Activated CD4-positive, alpha-beta T cell treated with anti-CD3 and anti-CD28 coated beads for 4 hours (primary cell): ENCODE measurements around the gene GRK3.
"Not testable (repeated sequence)": the region's sequence is repeated elsewhere in the genome, so short reads cannot be mapped to it uniquely, and the experiment has no call there.

ENCODE experiments used
- DNase-seq, 2 donors: peaks; one replicate each; pipeline ENCODE4 v3.0.0-alpha.2; 2020

GRK3 gene

DNA sequence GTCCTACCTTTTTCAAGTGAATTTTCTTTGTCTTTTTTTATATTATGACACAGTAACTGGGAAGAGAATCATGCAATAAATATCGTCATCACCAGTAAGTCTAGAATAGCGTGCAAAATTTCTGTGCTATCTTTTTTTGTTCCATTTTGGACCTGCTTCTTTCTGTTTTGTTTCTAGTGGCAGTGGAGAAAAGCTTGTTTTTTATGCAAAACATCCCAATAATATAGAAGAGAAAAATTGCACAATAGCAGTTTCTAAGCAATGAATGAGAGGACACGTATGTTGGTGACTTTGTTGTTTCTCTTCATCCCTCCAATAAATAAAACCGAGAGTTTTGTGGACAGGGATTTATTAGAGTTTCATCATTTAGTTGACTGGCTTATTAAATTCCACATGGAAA, 10.3 kb downstream of the GRK3 start:
- no peak for DNase-seq

DNA sequence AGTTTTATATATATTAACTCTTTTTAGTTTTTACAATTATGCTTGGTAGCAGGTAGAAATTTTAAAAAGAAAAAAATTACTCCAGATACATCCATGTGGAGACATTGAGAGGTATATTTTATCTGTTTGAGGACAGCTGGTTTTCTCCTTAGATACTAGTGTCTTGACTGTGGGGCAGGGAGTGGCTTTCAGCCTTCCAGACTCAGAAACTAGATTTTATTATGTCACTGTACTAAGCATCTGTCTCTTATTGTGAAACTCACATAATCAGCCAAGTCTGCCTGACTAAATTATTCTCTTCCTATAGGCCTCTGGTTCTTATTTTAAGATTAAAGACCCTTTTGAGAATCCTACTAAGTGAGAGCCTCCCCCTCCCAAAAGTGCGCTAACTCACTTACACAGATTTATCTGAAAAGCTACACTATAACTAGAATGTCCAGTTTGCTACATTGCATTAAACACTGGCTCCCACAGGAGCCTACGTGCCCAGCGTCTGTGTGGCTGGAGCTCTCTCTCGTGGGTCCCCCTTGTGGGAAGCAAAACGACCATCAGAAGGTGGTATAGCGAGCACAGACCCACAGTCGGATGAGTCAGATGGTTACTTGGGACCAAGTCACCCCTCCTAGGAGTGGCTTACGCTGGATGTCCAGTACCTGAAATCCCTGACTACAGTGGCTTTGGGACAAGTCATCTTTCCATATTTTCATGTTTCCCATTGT, 11.4 kb downstream of the GRK3 start:
- not testable (repeated sequence) for DNase-seq

DNA sequence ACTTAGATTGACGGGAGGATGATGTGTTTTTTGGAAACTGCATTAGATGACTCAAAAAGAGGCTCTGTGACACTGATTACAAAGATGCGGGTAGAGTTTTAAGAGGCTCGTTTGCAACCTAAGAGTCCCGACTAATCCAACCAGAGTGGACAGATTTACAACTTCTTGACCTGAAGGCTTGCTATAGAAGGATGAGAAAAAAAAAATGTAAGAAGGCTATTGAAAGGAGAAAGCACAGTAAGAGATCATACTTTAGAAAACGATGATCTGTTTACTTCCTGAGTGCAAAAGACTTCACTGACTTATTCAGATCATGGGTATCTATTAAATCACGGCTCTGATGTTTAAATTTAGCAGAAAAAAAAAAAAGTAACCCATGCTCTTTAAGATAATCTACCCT, 17.0 kb downstream of the GRK3 start:
- DNase-seq = not testable (repeated sequence)

DNA sequence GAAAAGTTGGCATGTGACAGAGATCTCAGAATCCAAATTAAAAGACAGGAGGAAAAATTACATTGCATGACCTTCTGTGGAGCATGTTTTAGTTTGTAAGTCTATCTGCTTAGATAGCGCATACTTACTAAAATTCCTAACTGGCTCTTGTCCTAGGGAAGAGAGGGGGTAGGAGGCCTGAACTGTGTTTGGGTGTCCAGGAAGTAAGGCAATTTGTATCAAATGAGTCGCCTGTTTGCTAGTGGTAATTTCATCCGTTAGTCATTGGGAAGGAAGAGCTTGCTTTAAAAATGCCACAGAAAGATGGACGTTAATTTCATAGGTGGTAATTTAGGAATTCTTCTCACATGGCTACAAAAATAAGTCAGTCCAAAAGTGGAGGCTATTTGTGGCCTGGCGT, 18.5 kb downstream of the GRK3 start:
- DNase-seq = no peak

DNA sequence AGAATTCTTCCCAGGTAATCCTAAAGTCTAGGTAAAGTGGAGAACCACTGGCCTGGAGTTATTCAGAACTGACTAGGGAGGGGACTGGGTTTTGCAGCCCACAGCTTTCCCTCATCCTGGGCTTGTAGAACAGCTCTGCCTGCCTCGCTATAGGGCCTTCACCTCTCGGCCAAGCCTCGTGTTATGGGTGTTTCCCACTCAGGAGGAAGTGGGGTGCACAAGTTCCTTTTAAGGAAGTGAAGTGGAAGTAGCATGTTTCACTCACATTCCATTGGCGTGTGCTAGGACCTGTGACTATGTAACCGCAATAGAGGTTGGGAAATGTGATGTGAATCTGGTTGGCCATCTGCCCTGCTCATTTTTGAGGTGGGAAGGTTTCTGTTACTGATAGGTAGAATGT, 20.5 kb downstream of the GRK3 start:
- not testable (repeated sequence) for DNase-seq

DNA sequence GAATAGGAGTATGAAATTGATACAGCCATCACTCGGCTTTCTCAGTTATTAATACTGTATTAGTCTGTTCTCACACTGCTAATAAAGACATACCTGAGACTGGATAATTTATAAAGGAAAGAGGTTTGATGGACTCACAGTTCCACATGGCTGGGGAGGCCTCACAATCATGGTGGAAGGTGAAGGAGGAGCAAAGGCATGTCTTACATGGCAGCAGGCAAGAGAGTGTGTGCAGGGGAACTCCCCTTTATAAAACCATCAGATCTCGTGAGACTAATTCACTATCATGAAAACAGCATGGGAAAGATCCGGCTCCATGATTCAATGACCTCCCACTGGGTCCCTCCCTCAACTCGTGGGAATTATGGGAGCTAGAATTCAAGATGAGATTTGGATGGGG, 25.2 kb downstream of the GRK3 start:
- DNase-seq = not testable (repeated sequence)

DNA sequence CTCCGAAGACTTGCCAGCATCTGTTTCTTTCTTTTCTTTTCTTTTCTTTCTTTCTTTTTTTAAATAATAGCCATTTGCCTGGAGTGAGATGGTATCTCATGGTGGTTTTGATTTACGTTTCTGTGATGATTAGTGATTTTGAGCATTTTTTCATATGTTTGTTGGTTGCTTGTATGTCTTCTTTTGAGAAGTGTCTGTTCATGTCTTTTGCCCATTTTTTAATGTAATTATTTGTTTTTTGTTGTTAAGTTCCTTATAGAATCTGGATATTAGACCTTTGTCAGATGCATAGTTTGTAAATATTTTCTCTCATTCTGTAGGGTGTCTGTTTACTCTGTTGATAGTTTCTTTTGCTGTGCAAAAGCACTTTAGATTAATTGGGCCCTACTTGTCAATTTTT, 28.8 kb downstream of the GRK3 start:
- not testable (repeated sequence) for DNase-seq

DNA sequence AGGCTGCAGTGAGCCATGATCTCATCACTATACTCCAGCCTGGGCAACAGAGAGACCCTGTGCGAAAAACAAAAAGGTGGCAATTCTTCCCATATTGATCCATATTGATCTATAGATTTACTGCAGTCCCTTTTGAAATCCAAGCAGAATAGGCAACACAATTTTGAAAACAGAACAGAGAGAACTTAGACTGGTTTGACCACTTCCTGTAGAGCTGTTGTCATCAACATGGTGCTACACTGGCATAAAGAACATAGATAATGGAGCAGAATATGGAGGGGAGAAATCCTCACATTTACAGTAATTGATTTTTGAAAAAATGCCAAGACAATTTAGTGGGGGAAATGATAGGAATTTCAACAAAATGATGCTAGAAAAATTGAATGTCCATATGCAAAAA, 34.1 kb downstream of the GRK3 start:
- no peak for DNase-seq

DNA sequence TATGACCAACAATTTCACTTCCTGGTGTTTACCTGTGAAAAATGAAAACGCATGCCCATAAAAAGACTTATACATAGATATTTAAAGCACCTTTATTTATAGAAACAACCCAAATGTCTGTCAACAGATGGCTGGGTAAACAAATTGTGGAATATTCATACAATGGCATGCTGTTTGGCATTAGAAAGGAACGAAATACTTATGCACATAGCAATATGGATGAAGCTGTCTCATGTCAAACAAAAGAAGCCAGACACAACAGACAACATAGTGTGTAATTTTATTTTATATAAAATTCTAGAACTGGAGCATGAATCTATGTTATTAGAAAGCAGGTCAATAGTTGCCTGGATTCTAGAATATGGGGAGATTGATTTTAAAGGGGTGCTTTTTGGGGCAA, 38.0 kb downstream of the GRK3 start:
- DNase-seq = no peak

DNA sequence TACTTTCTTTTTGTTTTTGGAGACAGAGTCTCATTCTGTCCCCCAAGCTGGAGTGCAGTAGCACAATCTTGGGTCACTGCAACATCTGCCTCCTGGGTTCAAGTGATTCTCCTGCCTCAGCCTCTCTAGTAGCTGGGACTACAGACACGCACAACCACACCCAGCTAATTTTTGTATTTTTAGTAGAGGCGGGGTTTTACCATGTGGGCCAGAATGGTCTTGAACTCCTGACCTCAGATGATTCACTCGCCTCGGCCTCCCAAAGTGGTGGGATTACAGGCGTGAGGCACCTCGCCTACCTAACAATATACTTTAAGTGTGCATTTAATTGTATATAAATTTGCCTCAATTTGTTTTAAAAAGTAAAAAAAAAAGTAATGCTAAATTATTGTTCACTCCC, 38.4 kb downstream of the GRK3 start:
- no peak for DNase-seq

DNA sequence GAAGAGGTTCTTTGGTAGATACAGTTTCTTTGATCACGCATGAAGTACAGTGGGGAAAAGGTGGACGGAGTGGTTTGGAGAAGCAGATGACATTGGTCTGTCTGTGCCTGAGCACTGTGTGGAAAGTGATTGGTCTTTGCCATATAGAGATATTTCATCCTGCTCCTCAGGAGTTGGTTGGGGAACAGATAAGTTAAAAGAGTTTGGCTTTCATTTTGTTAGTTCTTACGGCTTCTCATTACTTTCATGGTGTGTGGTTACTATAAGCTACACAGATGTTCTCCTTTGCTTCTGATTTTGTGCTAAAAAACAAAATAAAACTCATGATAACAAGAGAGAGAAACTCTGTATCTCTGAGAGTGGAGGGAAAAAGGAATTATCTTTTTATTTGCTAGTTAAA, 40.7 kb downstream of the GRK3 start:
- not testable (repeated sequence) for DNase-seq

DNA sequence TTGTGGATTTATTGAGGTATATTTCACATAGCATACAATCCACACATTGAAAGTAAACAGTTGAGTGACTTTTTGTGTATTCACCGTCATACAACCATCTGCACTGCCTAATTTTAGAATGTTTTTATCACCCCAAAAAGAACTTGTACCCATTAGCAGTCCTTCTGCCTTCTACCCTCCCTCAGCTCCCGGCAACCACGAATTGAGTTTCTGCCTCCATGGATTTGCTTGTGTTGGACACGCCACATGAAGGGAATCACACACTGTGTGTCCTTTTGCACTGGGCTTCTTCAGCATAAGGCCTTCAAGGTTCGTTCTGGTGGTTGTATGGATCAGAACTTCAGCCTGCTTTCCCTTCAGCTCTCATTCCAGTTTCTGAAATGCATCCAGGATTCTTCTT, 41.1 kb downstream of the GRK3 start:
- DNase-seq = not testable (repeated sequence)

DNA sequence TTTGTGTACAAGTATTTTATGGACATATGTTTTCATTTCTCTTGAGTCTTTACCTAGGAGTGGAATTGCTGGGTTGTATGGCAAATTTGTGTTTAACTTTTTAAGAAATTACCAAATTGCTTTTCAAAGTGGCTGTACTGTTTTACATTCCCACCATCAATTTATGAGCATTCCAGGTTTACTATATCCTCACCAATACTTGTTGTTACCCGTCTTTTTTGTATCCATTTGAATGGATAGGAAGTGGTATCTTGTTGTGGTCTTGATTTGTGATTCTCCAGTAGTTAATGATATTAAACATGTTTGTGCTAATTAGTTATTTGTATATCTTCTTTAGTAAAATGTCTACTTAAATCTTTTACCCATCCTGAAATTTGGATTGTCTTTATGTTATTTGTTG, 46.8 kb downstream of the GRK3 start:
- DNase-seq = not testable (repeated sequence)

DNA sequence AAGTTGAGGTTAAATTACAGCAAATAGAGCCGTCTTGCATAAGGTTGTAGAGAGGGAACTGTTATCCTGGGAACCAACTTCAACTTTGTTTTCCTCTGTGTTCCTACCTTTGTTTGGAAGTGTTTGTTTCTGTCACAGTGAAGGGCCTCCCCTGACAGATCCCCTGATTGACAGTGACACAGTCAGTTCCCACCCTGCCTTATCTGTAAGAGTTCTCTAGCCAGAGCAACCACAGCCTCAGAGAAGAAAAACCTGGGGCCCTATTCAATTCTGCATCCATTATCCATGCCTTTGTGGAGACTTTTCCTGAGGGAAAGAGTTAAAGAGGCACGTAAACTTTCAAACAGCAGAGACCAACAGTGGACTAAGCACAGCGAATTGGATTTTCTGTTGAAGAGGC, 48.7 kb downstream of the GRK3 start:
- not testable (repeated sequence) for DNase-seq

DNA sequence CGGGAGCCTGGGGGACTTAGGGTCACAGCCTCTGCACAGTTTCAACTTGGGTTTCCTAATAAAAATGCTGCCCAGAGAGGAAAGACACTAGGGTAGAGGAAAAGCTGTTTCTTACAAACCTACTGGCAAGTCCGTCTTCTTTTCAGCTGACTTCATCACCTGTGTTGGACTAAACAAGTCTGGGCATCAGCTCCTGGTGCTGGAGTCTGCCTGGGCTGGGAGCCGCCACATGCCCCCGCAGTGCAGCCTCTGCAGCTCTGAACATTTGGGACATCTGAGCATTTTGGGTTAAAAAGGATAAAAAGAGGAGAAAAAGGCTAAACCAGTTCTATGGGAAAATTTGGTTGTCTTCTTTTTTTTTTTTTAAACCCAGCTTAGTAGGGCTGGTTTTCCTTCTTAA, 49.1 kb downstream of the GRK3 start:
- not testable (repeated sequence) for DNase-seq

DNA sequence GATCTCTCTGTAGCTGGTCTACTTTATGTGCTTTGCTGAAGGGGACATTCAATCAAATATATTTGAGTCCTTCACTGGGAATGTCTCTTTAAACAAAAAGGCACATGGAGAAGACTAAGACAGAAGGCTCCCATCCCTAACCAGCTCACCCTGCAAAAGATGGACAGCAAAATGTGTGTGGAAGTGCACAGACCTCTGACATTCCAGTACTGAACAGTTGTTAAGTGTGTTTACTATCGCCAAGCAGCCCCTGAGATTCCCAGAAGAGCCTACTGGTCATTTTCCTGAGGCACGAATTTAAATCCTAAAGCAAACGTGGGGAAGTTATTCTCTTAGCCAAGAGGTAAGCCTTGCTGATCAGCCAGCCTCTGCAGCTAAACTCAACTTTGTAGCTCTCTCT, 50.3 kb downstream of the GRK3 start:
- not testable (repeated sequence) for DNase-seq

DNA sequence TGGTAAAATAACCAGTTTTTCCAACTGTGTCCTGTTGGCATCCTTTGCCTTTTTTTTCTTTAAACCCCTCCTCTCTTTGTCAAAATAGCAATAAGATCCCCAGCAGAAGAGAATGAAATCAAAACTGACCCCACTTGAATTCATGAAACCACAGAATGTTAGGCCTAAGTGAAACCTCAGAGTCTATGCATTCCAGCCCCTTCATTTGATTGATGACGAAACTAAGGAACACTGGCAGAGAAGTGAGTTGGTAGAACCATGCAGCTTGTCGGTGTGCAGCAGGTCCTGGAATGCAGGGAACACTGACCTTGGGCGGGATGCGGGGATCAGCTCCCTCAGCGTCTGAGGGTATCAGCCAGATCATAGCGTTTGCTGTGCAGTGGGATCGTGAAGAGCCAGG, 57.5 kb downstream of the GRK3 start:
- no peak for DNase-seq

DNA sequence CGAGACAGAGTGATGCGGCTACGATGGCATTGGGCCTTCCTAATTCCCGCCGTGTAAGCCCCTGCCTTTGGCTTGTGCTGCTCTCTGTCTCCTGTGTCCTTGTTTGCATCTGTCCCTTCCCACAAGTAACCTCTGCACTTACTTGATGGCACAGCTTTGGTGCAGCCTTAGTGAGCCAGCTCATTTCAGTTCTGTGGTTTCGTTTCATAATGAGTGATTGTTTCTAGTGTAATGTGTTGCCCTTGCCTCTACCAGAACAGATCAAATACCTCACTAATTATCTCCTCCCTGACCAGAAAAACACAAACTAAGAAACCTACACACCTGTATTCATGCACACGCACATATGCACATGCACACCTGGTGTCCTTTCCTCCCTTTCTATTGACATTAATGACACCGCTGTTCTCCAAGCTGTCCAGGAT, 58.8 kb downstream of the GRK3 start:
- no peak for DNase-seq

DNA sequence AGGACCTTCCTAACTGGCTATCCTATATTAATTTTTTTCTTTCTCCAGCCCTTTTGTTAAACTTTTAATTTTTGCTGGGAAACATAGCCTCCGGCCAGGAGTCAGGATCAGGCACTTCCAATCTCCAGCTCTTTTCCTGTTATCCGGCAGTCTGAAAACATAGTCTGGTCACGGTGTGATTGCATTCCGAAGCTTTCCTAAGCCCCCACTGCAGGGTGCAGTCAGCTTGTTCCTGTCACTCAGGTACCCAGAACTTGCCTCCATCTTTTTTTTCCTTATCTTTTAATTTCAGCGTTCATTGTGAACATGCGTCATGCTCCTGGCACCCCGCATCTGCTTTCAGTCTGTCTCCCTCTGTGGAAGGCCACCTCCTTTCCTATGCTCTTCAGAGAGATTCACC, 59.4 kb downstream of the GRK3 start:
- DNase-seq = no peak

DNA sequence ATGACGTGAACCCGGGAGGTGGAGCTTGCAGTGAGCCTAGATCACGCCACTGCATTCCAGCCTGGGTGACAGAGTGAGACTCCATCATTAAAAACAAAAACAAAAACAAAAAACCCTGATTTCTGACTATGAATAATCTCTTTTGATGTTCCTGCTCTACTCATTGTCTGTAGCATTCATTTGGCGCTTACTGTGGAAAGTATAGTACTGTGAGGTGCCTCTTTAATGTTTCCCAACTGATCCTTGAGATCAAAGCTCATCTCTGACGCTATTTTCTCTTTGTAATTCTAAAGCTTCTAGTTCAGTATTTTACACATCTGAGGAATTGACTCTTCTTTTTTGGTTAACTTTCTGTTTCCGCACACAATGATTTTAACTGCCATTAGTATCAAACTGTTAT, 60.0 kb downstream of the GRK3 start:
- DNase-seq = no peak

DNA sequence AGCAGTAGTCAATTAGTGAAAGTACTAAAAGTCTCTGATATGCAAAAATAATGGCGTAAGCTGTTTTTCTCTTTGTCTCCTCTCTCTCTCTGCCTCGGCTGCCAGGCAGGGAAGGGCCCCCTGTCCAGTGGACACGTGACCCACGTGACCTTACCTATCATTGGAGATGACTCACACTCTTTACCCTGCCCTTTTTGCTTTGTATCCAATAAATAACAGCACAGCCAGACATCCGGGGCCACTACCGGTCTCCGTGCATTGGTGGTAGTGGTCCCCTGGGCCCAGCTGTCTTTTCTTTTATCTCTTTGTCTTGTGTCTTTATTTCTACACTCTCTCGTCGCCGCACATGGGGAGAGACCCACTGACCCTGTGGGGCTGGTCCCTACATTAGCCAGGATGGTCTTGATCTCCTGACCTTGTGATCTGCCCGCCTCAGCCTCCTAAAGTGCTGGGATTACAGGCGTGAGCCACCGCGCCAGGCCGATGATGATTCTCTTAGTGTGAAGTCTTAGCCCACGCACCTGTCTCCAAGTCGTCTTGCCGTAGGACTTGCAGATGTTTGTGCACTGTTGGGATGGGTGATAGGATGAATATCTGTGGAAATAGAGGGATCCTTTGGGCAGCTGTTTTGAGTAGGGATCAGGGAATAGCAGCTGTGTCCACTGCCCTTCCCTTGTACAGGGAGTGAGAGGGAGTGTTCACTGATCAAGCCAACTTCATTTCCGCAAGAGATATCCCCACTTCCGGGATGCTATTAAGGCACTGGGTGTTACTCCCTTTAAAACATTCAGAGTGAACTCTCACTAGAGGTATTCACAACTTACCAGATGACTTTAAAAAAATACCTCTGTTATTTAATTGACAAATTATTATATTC, 61.5 kb downstream of the GRK3 start:
- not testable (repeated sequence) for DNase-seq

DNA sequence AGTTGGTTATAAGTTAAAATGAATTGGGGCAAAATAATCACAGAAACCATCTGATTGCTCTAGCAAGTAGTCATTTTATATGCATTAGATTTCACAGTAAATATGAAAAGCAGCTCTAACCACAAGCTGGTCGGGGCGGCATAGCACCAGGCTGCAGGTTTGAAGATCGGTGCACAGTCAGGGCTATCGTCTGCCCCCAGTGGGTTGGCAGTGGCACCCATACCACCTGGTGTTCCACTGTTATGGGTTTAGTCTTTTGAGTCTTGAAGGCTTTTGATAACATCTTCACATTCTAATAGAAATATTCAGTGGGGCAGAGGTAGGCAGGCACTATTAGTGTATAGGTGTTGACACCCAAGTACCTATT, 62.1 kb downstream of the GRK3 start:
- DNase-seq = no peak

DNA sequence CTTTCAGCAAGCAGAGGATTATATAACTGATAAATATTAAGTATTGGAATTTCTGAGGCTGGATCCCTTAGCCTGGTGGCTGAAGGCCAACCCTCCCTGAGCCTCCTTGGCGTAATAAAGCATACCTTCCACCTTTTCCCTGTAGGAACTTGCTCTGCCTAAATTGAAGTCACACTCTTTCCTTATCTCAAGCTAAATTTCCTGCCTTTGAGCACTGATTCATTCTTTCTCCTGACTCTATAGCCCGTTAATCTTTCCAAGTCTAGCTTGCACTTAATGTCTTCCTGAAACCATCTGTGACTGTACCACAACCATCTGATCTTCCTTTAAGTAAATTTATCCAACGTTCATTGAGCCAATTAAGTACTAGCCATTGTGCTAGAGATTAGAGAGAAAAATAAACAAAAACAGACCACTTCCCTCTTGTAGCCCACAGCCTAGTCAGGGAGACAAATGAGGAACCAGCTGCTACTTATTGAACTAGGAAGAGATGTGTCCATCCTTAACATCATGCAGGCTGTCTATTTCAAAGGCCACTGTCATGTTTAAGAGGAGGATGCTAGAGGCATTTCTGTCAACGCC, 62.9 kb downstream of the GRK3 start:
- DNase-seq = no peak

DNA sequence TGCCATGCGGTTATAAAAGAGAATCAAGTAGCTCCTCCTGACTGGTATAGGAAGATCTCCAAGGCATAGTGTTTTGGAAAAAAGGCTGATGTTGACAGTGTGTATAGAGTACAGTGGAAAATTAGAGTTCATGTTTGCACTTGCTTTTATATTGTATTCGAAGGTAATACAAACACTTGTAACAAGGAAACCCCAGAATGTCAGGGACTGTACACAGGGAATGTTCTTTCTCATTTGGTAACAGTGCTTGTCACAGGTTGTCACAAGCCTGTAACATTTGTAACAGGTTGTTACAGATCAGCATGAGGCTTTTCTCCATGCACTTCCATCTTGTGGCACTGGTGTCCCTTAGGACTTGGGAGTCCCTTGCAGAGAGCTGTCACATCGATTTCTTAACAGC, 64.0 kb downstream of the GRK3 start:
- DNase-seq = no peak
